Sigmoid colon (tissue), 3 donors: ENCODE results near the gene PVALEF.

Source experiments
- POLR2A ChIP-seq, 2 donors: fragments of 450-650 bp; IDR thresholded peaks; one replicate each; pipeline ENCODE4 v1.6.1; 2016; ENCODE audit warnings: antibody characterized with exemption in 2 of 2, mild to moderate bottlenecking in 2 of 2, moderate library complexity in 2 of 2
- TF ChIP-seq, protein P1 (sequence below), 4 experiments: fragments of 450-650 bp in 3 of 4; fragments of 200-600 bp in 1 of 4; IDR thresholded peaks; one replicate each; pipeline ENCODE4 v1.5.1; 2016 to 2019; ENCODE audit warnings: antibody characterized with exemption in 4 of 4, mild to moderate bottlenecking in 3 of 4, moderate library complexity in 2 of 4

DNA sequence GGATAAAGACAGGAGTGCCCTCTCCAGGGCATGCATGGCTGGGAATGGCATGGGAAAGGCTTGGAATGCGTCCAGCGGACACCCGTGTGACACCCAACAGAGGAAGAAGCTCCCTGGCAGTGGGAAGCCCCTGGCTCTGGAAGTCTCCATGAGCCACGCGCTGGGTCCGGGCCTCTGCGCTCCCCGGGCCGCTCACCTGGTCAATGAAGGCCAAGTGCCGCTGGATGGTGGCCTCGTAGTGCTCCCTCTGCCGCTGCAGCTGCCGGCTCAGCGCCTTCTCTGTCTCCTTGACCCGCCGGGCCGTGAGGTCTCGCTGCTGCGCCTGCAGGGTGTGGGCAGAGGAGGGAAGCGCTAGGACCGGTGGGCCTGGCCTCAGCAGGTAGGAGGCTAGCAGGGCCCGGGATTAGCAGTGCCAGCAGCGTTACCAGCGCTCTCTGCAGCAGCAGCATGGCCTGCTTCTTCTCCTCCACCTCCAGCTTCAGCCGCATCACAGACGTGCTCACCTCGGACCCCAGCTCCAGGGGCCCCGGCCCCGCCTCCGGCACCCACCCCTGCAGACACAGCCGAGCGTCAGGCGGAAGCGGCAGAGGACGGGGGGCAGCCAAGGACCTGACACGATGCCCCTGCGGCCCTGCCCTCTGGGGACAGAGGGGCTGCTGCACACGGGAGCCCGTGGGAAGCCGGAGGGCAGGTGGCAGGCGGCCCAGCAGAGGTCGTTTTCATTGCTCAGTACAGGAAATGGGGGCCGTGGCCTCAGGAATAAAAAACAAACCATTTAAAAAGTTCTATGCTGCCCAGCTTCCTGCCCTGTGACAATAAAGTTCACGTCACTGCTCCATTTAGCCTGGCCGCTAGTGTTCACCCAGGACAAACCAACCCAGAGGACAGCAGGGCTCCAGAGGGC, 31.4 kb downstream of the PVALEF start:
- TF ChIP-seq, protein P1, sequence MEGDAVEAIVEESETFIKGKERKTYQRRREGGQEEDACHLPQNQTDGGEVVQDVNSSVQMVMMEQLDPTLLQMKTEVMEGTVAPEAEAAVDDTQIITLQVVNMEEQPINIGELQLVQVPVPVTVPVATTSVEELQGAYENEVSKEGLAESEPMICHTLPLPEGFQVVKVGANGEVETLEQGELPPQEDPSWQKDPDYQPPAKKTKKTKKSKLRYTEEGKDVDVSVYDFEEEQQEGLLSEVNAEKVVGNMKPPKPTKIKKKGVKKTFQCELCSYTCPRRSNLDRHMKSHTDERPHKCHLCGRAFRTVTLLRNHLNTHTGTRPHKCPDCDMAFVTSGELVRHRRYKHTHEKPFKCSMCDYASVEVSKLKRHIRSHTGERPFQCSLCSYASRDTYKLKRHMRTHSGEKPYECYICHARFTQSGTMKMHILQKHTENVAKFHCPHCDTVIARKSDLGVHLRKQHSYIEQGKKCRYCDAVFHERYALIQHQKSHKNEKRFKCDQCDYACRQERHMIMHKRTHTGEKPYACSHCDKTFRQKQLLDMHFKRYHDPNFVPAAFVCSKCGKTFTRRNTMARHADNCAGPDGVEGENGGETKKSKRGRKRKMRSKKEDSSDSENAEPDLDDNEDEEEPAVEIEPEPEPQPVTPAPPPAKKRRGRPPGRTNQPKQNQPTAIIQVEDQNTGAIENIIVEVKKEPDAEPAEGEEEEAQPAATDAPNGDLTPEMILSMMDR (IDR thresholded peaks at IDR 0.05), result no peak
- no peak for TF ChIP-seq POLR2A (IDR thresholded peaks at IDR 0.05)
